SU-DHL-6 (cell line): Measurements from ENCODE around the gene RAB3C.

Experiments used
- CTCF ChIP-seq: fragments of 200-600 bp; sonication (generic); IDR thresholded peaks from one replicate; pipeline ENCODE4 v1.5.1; 2017; ENCODE audit warnings: antibody characterized with exemption, mild to moderate bottlenecking, low read length, moderate library complexity; ENCODE audit not compliant: insufficient read depth, poor library complexity, severe bottlenecking
- EZH2phosphoT487 ChIP-seq: fragments of 200-600 bp; sonication (generic), shearing (Covaris generic); conservative IDR thresholded peaks from 2 replicates; pipeline ENCODE4 v1.6.1; 2018; ENCODE audit warnings: mild to moderate bottlenecking, antibody characterized with exemption, low read length, moderate library complexity, mixed read lengths

GRCh38 chr5:58860680-58861079, 277.8 kb downstream of the RAB3C start:
- TF ChIP-seq CTCF (no peak), EZH2phosphoT487 (no peak)
